HG02840 (cell line): ENCODE data around the gene CPT1B.
A peak's percentile ranks its signal among the peaks of the same experiment; 100 is the strongest.

Experiments used
- ATAC-seq: cut with Tn5 transposase; IDR thresholded peaks from one replicate; pipeline ENCODE4 v1.9.1; 2021; ENCODE audit warnings: mild to moderate bottlenecking, moderate library complexity, moderate number of reproducible peaks; ENCODE audit not compliant: unreplicated experiment, low FRiP score

Gene CPT1B

GRCh38 chr22:50530877-50531545 is 47.2 kb downstream of the CPT1B start:
- no peak for ATAC-seq

GRCh38 chr22:50530580-50530876 is 47.7 kb downstream of the CPT1B start:
- no peak for ATAC-seq

DNA sequence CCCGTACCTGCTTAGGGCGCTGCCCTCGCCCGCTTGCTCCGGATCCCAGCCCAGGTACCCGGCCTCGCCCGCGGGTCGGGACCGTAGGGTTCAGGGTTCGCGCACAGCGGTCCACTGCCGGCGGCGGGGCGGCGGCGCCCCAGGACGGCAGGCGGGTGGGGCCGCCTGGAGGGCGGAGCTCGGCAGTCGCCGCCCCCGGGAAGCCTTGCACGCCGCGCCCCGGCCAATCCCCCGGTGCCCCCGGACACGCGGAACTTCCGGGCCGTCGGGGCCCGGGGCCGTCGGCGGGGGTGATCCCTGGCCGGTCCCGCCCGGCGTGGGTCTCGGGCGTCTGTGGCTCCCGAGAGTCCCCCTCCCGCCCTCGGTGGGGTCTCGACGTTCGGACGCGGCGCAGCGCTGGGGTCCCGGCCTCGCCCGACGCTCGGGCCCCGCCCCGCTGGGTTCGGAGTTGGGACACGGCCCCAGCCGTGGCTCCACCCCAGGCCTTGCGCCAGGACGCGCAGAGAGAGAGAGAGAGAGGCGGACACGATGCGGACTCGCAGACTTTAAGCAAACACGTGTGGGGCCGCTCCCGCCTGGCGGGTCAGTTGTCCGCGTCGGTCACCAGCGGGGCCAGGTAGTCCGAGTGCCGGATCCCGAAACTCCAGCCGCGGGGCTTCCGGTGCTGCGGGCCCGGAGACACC is 48.2 kb downstream of the CPT1B start, which contains the start of gene TYMP:
Gene TYMP, minus strand, starts transcription at position 116 of the 683 bp plus-strand sequence. CDS start 303 bp downstream, outside the sequence.
- ATAC-seq = peak; percentile 29

- no peak for ATAC-seq
These were observed 48.8 kb downstream of the CPT1B start for GRCh38 chr22:50529416-50529896.

- no peak for ATAC-seq
These were observed 49.4 kb downstream of the CPT1B start for GRCh38 chr22:50528682-50529415.

DNA sequence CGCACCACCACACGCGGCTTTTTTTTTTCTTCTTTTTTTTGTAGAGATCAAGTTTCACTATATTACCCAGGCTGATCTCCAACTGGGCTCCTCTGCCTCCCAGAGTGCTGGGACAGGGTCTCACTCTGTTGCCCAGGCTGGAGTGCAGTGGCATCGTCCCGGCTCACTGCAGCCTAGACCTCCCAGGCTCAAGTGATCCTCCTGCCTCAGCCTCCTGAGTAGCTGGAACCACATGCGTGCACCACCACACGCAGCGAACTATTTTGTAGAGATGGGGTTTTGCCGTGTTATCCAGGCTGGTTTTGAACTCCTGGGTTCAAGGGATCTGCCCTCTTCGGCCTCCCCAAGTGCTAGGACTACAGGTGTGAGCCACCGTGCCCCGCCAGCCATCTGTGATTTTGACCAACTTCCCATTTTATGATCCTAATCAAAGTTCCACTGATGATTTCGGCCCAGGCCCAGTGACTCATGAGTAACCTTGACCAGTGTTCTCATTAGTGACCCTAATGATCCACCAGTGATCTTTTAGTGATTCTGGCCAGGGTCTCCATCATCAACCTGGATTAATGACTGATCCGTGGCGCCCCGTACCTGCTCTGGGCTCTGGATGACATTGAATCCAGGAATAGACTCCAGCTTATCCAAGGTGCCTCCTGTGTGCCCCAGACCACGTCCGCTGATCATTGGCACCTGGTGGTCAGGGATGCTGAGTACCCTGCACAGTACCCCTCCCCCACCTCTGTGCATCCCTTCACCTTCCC is 50.1 kb downstream of the CPT1B start:
- no peak for ATAC-seq

GRCh38 chr22:50526834-50527801 is 51.1 kb downstream of the CPT1B start:
- no peak for ATAC-seq

GRCh38 chr22:50526108-50526833 is 52.0 kb downstream of the CPT1B start:
- ATAC-seq = peak; percentile 14

DNA sequence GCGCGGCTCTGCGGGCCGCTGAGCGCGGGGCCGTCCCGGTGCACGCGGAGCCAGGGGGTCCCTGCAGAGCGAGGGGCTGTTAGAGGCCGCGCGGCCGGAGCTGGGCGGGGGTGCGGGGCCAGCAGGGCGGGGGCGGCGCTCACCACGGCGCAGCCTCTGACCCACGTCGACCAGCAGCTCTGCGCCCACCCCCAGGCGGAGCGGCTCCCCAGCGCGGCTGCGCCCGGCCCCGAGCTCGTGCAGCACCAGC is 52.4 kb downstream of the CPT1B start:
- peak; percentile 16 for ATAC-seq

GRCh38 chr22:50525104-50525857 is 52.9 kb downstream of the CPT1B start, which contains the start of gene SCO2:
Gene SCO2 (minus strand): TSS chr22:50525598. CDS start chr22:50524411, 1,187 bp downstream.
- peak; percentile 45 for ATAC-seq

DNA sequence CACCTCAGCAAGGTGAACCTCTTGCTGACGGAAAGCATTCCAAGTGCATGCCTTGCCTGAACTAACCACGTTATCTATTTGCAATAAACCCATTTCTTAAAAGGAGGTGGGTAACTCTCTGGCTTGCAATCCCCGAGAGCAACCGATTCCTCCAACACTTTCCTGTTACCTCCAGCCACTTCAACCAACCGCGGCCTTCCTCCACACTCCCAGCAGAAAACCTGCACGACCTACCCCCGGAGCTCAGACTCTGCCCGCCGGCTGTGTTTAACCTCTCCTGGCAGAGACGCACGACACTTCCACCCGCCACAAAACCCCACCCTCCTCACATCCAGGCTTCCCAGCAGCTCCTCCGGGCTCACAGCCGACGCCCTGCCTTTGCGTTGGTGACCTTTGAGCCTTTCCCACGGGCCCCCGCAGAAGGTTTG is 53.5 kb downstream of the CPT1B start:
- no peak for ATAC-seq

DNA sequence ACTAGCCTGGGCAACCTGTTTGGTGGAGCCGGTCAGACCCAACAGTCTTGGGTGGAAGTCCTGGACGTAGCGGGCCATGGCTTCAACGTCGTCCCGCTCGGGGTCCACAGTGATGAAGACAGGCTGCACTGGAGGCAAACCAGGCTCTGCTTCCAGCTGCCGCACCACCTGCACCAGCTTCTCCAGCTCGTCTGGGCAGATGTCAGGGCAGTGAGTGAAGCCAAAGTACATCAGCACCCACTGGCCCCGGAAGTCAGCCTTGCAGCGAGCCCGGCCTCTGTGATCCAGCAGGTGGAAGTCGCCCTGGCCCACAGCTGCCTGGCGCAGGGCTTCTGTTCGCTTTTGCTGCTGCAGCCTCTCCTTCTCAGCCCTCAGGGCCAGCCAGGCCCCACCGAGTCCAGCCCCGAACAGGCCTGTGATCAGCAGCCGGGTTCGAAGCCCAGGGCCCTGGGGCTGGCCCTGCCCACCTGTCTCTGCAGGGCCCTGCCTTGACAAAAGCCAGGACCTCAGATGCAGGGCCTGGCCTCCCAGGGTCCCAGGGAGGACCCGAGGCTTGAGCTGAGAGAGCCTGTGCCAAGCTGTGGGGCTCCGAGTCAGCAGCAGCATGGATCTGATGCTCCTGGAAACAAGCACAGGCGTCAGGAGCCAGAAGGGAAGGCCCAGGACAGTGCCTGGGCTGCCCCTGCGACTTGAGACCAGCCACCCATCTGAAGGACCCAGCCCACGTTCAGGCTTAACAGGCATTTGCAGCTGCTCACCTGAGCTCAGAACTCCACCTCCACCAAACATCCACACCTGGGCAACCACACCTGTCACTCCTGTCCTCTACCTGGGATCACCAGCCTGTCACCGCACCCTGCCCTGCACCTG is 54.2 kb downstream of the CPT1B start:
- no peak for ATAC-seq

GRCh38 chr22:50523458-50523805 is 54.8 kb downstream of the CPT1B start:
- ATAC-seq = no peak

GRCh38 chr22:50522806-50523438 is 55.3 kb downstream of the CPT1B start:
- ATAC-seq = no peak

DNA sequence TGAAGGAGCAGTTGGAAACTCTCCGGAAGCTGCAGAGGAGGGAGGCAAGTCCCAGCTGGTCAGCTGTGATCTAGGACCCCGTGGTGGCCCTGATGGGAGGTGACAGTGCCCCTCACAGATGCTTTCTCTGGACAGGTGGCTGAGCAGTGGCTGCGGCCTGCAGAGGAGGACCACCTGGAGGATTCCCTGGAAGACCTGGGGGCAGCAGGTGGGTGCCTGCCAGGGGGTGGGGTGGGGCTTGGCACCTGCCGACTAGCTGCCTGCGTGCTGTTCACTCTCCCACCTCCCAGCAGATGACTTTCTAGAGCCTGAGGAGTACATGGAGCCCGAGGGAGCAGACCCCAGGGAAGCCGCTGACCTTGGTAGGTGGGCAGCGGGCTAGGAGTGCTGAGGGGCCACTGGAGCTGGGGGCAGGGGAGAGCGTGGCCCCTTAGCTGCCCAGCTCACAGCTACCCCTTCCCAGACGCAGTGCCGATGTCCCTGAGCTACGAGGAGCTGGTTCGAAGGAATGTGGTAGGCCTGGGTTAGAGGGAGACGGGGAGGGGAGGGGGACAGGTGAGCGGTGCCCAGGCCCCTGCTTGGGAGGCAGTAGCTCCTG is 55.9 kb downstream of the CPT1B start:
- ATAC-seq = no peak

DNA sequence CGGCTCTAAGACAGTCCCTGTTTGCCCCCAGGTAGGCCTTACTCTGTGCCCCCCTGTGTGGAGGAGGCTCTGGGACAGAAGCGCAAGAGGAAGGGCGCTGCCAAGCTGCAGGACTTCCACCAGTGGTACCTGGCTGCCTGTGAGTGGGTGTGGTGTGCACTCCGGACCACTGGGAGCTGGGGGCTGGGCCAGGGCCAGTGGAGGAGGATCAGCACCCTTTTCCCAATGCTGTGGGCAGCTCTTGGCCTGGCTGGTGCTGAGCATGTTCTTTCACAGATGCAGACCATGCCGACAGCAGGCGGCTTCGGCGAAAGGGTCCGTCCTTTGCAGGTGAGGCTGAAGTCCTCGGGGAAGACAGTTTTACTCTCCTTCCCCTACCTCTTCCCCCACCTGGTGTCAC is 56.5 kb downstream of the CPT1B start:
- ATAC-seq = no peak
